Measurements from ENCODE around the gene TNS1. TPM values are rescaled to one million over a fixed set of nuclear protein-coding genes. Genes with fewer than 3 reads are reported as not detected.

Gene TNS1
- polyA plus RNA-seq, 1 of the 3 experiments (the other 2 are of a cell fraction), result 12.1 TPM

- Histone ChIP-seq H3K4me2 (peak overlapping the region; percentile 88), H3F3A (replicated peaks; ENCODE audit: insufficient read depth) (peaks cover 38% of the 10 kb centered on the region), H4K20me1 (ENCODE audit: insufficient read depth) (peaks cover 56% of the 10 kb centered on the region), H3K27me3 (ENCODE audit: insufficient read depth) (no peaks in the 10 kb centered on the region), H3K27ac (ENCODE audit: low read depth in 2 of 2, low read length in 1 of 2) (peak overlapping the region; percentile 56 to 94), H2AFZ (ENCODE audit: low read depth) (no peak overlapping the region), H3K79me2 (ENCODE audit: insufficient read depth) (peaks cover 91% of the 10 kb centered on the region), H3K9ac (peak overlapping the region; percentile 63; the same call in 1 of the 2 replicates), H3K4me3 (ENCODE audit: low read depth in 2 of 2, low read length in 1 of 2) (0 out of 4 replicates have a peak overlapping the region, but pooled peaks of 1 of the 2 experiments have one; percentile 38), H3K9me3 (no peaks in the 10 kb centered on the region), H3K36me3 (replicated peaks in 1 of 2; ENCODE audit: control insufficient read depth in 1 of 2, insufficient read depth in 2 of 2, low read length in 1 of 2) (peaks cover 5 to 15% of the 10 kb centered on the region in 2 experiments), H3K4me1 (ENCODE audit: control insufficient read depth in 1 of 2, insufficient read depth in 2 of 2, low read depth in 1 of 2, low read length in 1 of 2) (peaks cover 29 to 51% of the 10 kb centered on the region in 2 experiments; a peak in 3 of 4 replicates), H3K9me2 (no peaks in the 10 kb centered on the region)
- TF ChIP-seq SIN3A (IDR thresholded peaks at IDR 0.05; ENCODE audit: borderline replicate concordance, low read depth, low read length) (no peak), NRF1 (IDR thresholded peaks at IDR 0.05; ENCODE audit: low read depth, low read length) (no peak), FOSL2 (IDR thresholded peaks at IDR 0.05; ENCODE audit: borderline replicate concordance, low read depth) (peak; percentile 79; the same call in 1 of the 2 replicates), NFIC (IDR thresholded peaks at IDR 0.05; ENCODE audit: borderline replicate concordance) (no peak), EP300 (IDR thresholded peaks at IDR 0.05; ENCODE audit: borderline replicate concordance in 1 of 2, low read depth in 1 of 2, low read length in 1 of 2) (0 out of 4 replicates have a peak, but pooled peaks of 1 of the 2 experiments have one; percentile 20), TAF1 (IDR thresholded peaks at IDR 0.05; ENCODE audit: borderline replicate concordance, low read depth, low read length) (0 out of 2 replicates have a peak, but pooled peaks have one; percentile 10), PBX3 (IDR thresholded peaks at IDR 0.05) (peak; percentile 59), CHD2 (IDR thresholded peaks at IDR 0.05; ENCODE audit: low read length, partially characterized antibody) (no peak), MAX (IDR thresholded peaks at IDR 0.05; ENCODE audit: low read depth) (peak; percentile 56; the same call in 1 of the 2 replicates), IRF3 (IDR thresholded peaks at IDR 0.05; ENCODE audit: low read depth, low read length) (no peak), RFX5 (IDR thresholded peaks at IDR 0.05; ENCODE audit: low read length) (no peak), USF2 (IDR thresholded peaks at IDR 0.05; ENCODE audit: borderline replicate concordance, low read depth, low read length) (no peak), USF1 (IDR thresholded peaks at IDR 0.05; ENCODE audit: borderline replicate concordance, low read depth) (no peak), RCOR1 (IDR thresholded peaks at IDR 0.05; ENCODE audit: low read length) (no peak), FOXJ3 (CRISPR knock-in tag; IDR thresholded peaks at IDR 0.05) (no peak), ELF1 (IDR thresholded peaks at IDR 0.05) (no peak), POLR2AphosphoS5 (IDR thresholded peaks at IDR 0.05; ENCODE audit: low read depth, low read length) (peak; percentile 51; the same call in 1 of the 2 replicates), GABPA (IDR thresholded peaks at IDR 0.05; ENCODE audit: low read depth) (no peak), RAD21 (IDR thresholded peaks at IDR 0.05; ENCODE audit: low read length) (no peak), REST (IDR thresholded peaks at IDR 0.05; ENCODE audit: low read depth, low read length) (no peak), MXI1 (IDR thresholded peaks at IDR 0.05; ENCODE audit: low read depth, low read length) (no peak), RXRA (IDR thresholded peaks at IDR 0.05; ENCODE audit: borderline replicate concordance, low read depth) (no peak), EZH2phosphoT487 (IDR thresholded peaks at IDR 0.05; ENCODE audit: borderline replicate concordance, low read depth) (no peak), TCF12 (IDR thresholded peaks at IDR 0.05) (no peak; the same call in 1 of the 2 replicates)
- POLR2A ChIA-PET, result no interaction called here
- CTCF ChIA-PET, result interaction anchor here (0.6 to 30.4 kb wide), 35 partner anchors 9 to 1308 kb away, joined by 3 to 666 read pairs (median 6); partner anchors contain the start of gene RUFY4
- 33% methylated on average over 4 of the region's 4 CpGs for WGBS (ENCODE audit: low lambda C conversion rate)
- DNase-seq, result no peak
These were observed 8.0 kb downstream of the TNS1 start for GRCh38 chr2:217994776-217995274.
